H1 (cell line): ENCODE results near the gene PFKP.

ENCODE experiments used
- CTCF ChIP-seq, 3 experiments: IDR thresholded peaks; 1 replicate in 2 of 3; 2 replicates in 1 of 3; pipeline versions ENCODE4 v1.5.1 to v1.6.1; 2011; ENCODE audit warnings: low read length in 3 of 3, mild to moderate bottlenecking in 3 of 3, inconsistent platforms in 2 of 3, low read depth in 1 of 3, moderate library complexity in 1 of 3; ENCODE audit not compliant: insufficient read depth in 1 of 3; ENCODE audit errors: control extremely low read depth in 1 of 3
- EZH2 ChIP-seq: fragments of 200-600 bp; sonication (generic); IDR thresholded peaks from 2 replicates; pipeline ENCODE4 v1.7.1; 2012; ENCODE audit warnings: low read depth, mild to moderate bottlenecking, moderate library complexity, low read length, inconsistent platforms; ENCODE audit not compliant: severe bottlenecking
- KDM4A ChIP-seq: IDR thresholded peaks from one replicate; pipeline ENCODE4 v1.7.1; 2012; ENCODE audit warnings: low read depth, mild to moderate bottlenecking, moderate library complexity, low read length, inconsistent platforms; ENCODE audit not compliant: severe bottlenecking
- NRF1 ChIP-seq: IDR thresholded peaks from 2 replicates; pipeline ENCODE4 v1.6.1; 2011; ENCODE audit warnings: mild to moderate bottlenecking, low read depth, low read length, improper control_type of control experiment
- POLR2AphosphoS5 ChIP-seq: IDR thresholded peaks from 2 replicates; pipeline ENCODE4 v1.6.1; 2011; ENCODE audit warnings: low read depth, low read length
- RAD21 ChIP-seq, 2 experiments: IDR thresholded peaks in 1 of 2; conservative IDR thresholded peaks in 1 of 2; 2 replicates each; pipeline ENCODE4 v1.6.1; 2011; ENCODE audit warnings: low read depth in 2 of 2, low read length in 2 of 2, improper control_type of control experiment in 1 of 2, inconsistent platforms in 1 of 2, mild to moderate bottlenecking in 1 of 2, moderate library complexity in 1 of 2
- SP2 ChIP-seq: IDR thresholded peaks from 2 replicates; pipeline ENCODE4 v1.6.1; 2012; ENCODE audit warnings: mild to moderate bottlenecking, low read length, inconsistent platforms
- YY1 ChIP-seq: IDR thresholded peaks from 2 replicates; pipeline ENCODE4 v1.6.1; 2011; ENCODE audit warnings: low read depth, mild to moderate bottlenecking, low read length

- TF ChIP-seq CTCF (IDR thresholded peaks at IDR 0.05; ENCODE audit: control extremely low read depth in 1 of 3, insufficient read depth in 1 of 3, low read depth in 1 of 3, low read length in 3 of 3) (no peak), EZH2 (no peak), NRF1 (no peak), SP2 (no peak), YY1 (no peak), POLR2AphosphoS5 (no peak), KDM4A (no peak), RAD21 (IDR thresholded peaks at IDR 0.05 in 1 of 2, conservative IDR thresholded peaks at IDR 0.05 in 1 of 2; ENCODE audit: low read depth in 2 of 2, low read length in 2 of 2) (no peak)
Measured at GRCh38 chr10:3040069-3040468, 27.3 kb upstream of the PFKP start.
